Chondrocyte (in vitro differentiated cells): ENCODE measurements around the gene PCSK9. TPM values are rescaled to one million over a fixed set of nuclear protein-coding genes. Genes with fewer than 3 reads are reported as not detected.

ENCODE experiments used
- DNase-seq: peaks from one replicate; pipeline ENCODE4 v3.0.0; 2021; ENCODE audit warnings: mixed read lengths, low spot score
- H3K27ac Mint-ChIP-seq: one replicate; pipeline ENCODE4 v1.8.0; 2021; ENCODE audit warnings: mild to moderate bottlenecking, moderate library complexity, mixed read lengths; ENCODE audit not compliant: unreplicated experiment
- H3K27me3 Mint-ChIP-seq: 2 replicates; pipeline ENCODE4 v1.8.0; 2021; ENCODE audit warnings: low read depth, mixed read lengths
- H3K36me3 Mint-ChIP-seq: 2 replicates; pipeline ENCODE4 v1.8.0; 2021; ENCODE audit warnings: low read depth, mixed read lengths
- H3K4me1 Mint-ChIP-seq: 2 replicates; pipeline ENCODE4 v1.8.0; 2021; ENCODE audit warnings: low read depth, mild to moderate bottlenecking, mixed read lengths
- H3K4me3 Mint-ChIP-seq: one replicate; pipeline ENCODE4 v1.8.0; 2021; ENCODE audit warnings: mild to moderate bottlenecking, moderate library complexity, mixed read lengths; ENCODE audit not compliant: unreplicated experiment
- H3K9me3 Mint-ChIP-seq: 2 replicates; pipeline ENCODE4 v1.8.0; 2021; ENCODE audit warnings: low read depth, mixed read lengths
- CTCF ChIP-seq: fragments of 200-600 bp; sonication (generic); IDR thresholded peaks from 2 replicates; pipeline ENCODE4 v1.5.0; 2021; ENCODE audit warnings: antibody characterized with exemption, mild to moderate bottlenecking, moderate library complexity
- total RNA-seq: library from RNA; stranded (reverse); gene quantifications from 3 replicates; pipeline ENCODE4 v1.2.1, GENCODE V29; 2021

The PCSK9 gene
- total RNA-seq, 1 donor from 2014 or later: 0.60 TPM

DNA sequence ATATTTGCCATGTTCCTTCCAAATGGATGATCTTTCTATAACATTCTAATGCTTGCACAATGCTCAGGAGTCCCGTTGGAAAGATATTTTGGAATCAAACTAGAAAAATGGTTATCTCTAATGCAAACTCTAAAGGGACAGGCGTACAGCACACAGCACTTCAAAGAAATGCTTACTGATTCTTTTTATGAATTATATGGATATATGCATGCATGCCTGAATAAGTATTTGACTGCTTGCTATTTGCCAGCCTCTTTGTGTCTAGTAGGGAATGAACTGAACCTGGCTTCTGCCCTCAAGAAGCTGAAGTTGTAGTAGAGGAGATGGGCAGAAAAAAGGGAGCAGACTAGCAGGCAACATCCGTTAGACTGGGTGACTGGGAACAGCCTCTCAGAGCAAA lies 48.1 kb downstream of the PCSK9 start:
- Mint-ChIP-seq H3K27ac (no peak overlapping the region), H3K4me1 (peaks cover 16% of the 10 kb centered on the region), H3K9me3 (no peaks in the 10 kb centered on the region), H3K36me3 (peaks cover 40% of the 10 kb centered on the region), H3K27me3 (no peaks in the 10 kb centered on the region), H3K4me3 (no peak overlapping the region)
- no peak for TF ChIP-seq CTCF
- no peak for DNase-seq

DNA sequence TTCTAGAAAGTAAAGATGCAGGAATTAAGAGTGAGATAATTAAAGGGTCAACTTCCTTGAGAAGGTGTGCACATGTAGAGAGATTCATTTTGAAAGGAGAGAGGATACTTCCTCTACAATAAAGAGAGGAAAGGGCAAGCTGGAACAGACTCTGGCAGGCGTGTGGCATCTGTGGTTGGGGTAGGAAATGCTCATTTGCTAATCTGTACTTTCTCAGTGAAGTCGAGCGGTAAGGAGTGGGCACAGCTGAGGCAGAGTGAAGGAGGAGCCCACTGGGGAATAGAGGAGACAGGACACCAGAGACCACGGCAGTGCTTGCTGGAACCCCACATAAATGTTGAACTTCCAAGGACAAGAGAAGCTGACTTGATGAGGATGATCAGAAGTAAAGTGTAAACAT lies 49.1 kb downstream of the PCSK9 start:
- peak overlapping the region; percentile 49 for H3K27ac Mint-ChIP-seq
- no peak for TF ChIP-seq CTCF

DNA sequence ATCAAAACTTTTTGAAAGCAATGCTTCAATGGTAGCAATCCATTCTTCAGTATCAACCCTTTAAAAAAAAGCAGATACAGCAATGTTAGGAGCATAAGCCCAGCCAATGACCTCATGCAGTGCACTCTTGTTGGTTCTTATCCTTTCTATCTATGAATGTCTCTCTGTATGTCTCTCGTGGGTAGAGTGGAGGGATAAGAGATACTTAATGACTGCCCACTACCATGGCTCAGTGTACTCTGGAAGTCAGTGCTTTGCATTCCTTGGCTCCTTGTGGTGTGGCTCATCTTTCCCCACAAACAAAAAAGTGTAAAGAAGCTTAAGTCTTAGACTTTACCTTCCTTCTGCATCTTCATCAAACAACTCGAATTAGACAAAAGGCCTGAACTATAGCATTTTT lies 50.3 kb downstream of the PCSK9 start:
- no peak for TF ChIP-seq CTCF
- Mint-ChIP-seq H3K4me3 (no peak overlapping the region), H3K27ac (peak overlapping the region; percentile 11), H3K36me3 (peaks cover 41% of the 10 kb centered on the region), H3K27me3 (no peaks in the 10 kb centered on the region), H3K9me3 (no peaks in the 10 kb centered on the region), H3K4me1 (peaks cover 10% of the 10 kb centered on the region)
- DNase-seq: no peak

More for the DNA sequence above, 49.1 kb downstream of the PCSK9 start:
- Mint-ChIP-seq H3K4me1 (peaks cover 10% of the 10 kb centered on the region), H3K36me3 (peaks cover 40% of the 10 kb centered on the region), H3K4me3 (no peak overlapping the region), H3K9me3 (no peaks in the 10 kb centered on the region), H3K27me3 (no peaks in the 10 kb centered on the region)
- no peak for DNase-seq

GRCh38 chr1:55092475-55092874 lies 53.1 kb downstream of the PCSK9 start:
- no peak for DNase-seq
- Mint-ChIP-seq H3K9me3 (no peaks in the 10 kb centered on the region), H3K4me3 (no peak overlapping the region), H3K27ac (no peak overlapping the region), H3K4me1 (peaks cover 10% of the 10 kb centered on the region), H3K27me3 (no peaks in the 10 kb centered on the region), H3K36me3 (peaks cover 55% of the 10 kb centered on the region)
- no peak for TF ChIP-seq CTCF

DNA sequence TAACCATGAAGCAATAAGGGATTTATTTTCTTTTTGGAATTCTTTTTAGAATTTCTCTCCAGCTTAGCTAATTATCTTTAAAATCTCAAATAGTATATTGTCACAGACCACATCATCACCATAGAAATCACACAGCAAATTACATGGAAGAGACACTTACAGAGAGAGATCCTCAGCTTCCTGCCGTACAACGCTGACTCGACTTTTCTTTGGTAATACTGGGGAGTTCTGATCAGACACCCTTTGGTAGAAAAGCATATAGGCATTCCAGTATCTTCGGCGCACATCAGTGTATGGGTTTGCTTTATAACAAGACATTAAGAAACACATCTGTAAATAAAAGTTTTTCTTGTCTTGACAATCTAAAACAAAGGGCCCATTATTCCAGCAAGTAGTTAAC lies 55.7 kb downstream of the PCSK9 start:
- no peak for TF ChIP-seq CTCF
- Mint-ChIP-seq H3K4me3 (no peak overlapping the region), H3K9me3 (no peaks in the 10 kb centered on the region), H3K36me3 (peaks cover 52% of the 10 kb centered on the region), H3K27ac (no peak overlapping the region), H3K4me1 (peaks cover 3% of the 10 kb centered on the region), H3K27me3 (no peaks in the 10 kb centered on the region)
- DNase-seq: no peak
